Measurements from ENCODE around the gene PILRB.
"Not testable (repeated sequence)": the region's sequence is repeated elsewhere in the genome, so short reads cannot be mapped to it uniquely, and the experiment has no call there.

Gene PILRB

GRCh38 chr7:100348805-100349204 lies 9.1 kb upstream of the PILRB start:
- TF ChIP-seq POLR2A (IDR thresholded peaks at IDR 0.05; ENCODE audit: low read depth, low read length) = no peak
- FAIRE-seq (no peak), DNase-seq (ENCODE audit: insufficient read length, low spot score) (no peak)

- FAIRE-seq (no peak), DNase-seq (ENCODE audit: insufficient read length, low spot score) (no peak)
- no peak for TF ChIP-seq POLR2A (IDR thresholded peaks at IDR 0.05; ENCODE audit: low read depth, low read length)
Measured at GRCh38 chr7:100349757-100350156, 8.2 kb upstream of the PILRB start.

GRCh38 chr7:100351657-100352058 lies 6.3 kb upstream of the PILRB start:
- DNase-seq (ENCODE audit: insufficient read length, low spot score) = no peak
- TF ChIP-seq POLR2A (IDR thresholded peaks at IDR 0.05; ENCODE audit: low read depth, low read length) = no peak

GRCh38 chr7:100352230-100352781 lies 5.6 kb upstream of the PILRB start:
- FAIRE-seq; DNase-seq (ENCODE audit: insufficient read length, low spot score): not testable (repeated sequence)

More at GRCh38 chr7:100351657-100352058, 6.3 kb upstream of the PILRB start:
- no peak for FAIRE-seq

GRCh38 chr7:100352984-100353684 lies 4.8 kb upstream of the PILRB start:
- DNase-seq (ENCODE audit: insufficient read length, low spot score) = no peak
- TF ChIP-seq POLR2A (IDR thresholded peaks at IDR 0.05; ENCODE audit: low read depth, low read length) = no peak
- no peak for FAIRE-seq

GRCh38 chr7:100353685-100354330 lies 4.1 kb upstream of the PILRB start:
- DNase-seq (ENCODE audit: insufficient read length, low spot score) (no peak), FAIRE-seq (no peak)
- no peak for TF ChIP-seq POLR2A (IDR thresholded peaks at IDR 0.05; ENCODE audit: low read depth, low read length)

- no peak for DNase-seq (ENCODE audit: insufficient read length, low spot score)
- no peak for TF ChIP-seq POLR2A (IDR thresholded peaks at IDR 0.05; ENCODE audit: low read depth, low read length)
- no peak for FAIRE-seq
Measured at GRCh38 chr7:100356416-100357068, 1.4 kb upstream of the PILRB start.

- TF ChIP-seq POLR2A (IDR thresholded peaks at IDR 0.05; ENCODE audit: low read depth, low read length) = no peak
- no peak for DNase-seq (ENCODE audit: insufficient read length, low spot score)
Measured at GRCh38 chr7:100357131-100357561, 771 bp upstream of the PILRB start.

GRCh38 chr7:100358857-100359212 lies 918 bp downstream of the PILRB start:
- DNase-seq (ENCODE audit: insufficient read length, low spot score) (no peak), FAIRE-seq (no peak)
- TF ChIP-seq POLR2A (IDR thresholded peaks at IDR 0.05; ENCODE audit: low read depth, low read length) = no peak

More at GRCh38 chr7:100357131-100357561, 771 bp upstream of the PILRB start:
- FAIRE-seq = no peak

- no peak for TF ChIP-seq POLR2A (IDR thresholded peaks at IDR 0.05; ENCODE audit: low read depth, low read length)
- no peak for FAIRE-seq
- DNase-seq (ENCODE audit: insufficient read length, low spot score) = no peak
Measured at GRCh38 chr7:100360135-100360854, 2.4 kb downstream of the PILRB start.

- no peak for DNase-seq (ENCODE audit: insufficient read length, low spot score)
- TF ChIP-seq POLR2A (IDR thresholded peaks at IDR 0.05; ENCODE audit: low read depth, low read length) = no peak
- no peak for FAIRE-seq
Measured at GRCh38 chr7:100363098-100363497, 5.2 kb downstream of the PILRB start.

GRCh38 chr7:100363797-100364196 lies 5.9 kb downstream of the PILRB start:
- not testable (repeated sequence) for DNase-seq (ENCODE audit: insufficient read length, low spot score); FAIRE-seq

- FAIRE-seq (no peak), DNase-seq (ENCODE audit: insufficient read length, low spot score) (no peak)
- TF ChIP-seq POLR2A (IDR thresholded peaks at IDR 0.05; ENCODE audit: low read depth, low read length) = no peak
Measured at GRCh38 chr7:100364480-100364879, 6.6 kb downstream of the PILRB start.

- DNase-seq (ENCODE audit: insufficient read length, low spot score); FAIRE-seq: not testable (repeated sequence)
Measured at GRCh38 chr7:100365998-100366367, 8.1 kb downstream of the PILRB start.
